ENCODE measurements around the gene RCBTB2. TPM values are rescaled to one million over a fixed set of nuclear protein-coding genes. Genes with fewer than 3 reads are reported as not detected.

The RCBTB2 gene
- total and polyA plus RNA-seq, 4 donors = 4.1 to 9.0 (median 5.4) TPM

DNA sequence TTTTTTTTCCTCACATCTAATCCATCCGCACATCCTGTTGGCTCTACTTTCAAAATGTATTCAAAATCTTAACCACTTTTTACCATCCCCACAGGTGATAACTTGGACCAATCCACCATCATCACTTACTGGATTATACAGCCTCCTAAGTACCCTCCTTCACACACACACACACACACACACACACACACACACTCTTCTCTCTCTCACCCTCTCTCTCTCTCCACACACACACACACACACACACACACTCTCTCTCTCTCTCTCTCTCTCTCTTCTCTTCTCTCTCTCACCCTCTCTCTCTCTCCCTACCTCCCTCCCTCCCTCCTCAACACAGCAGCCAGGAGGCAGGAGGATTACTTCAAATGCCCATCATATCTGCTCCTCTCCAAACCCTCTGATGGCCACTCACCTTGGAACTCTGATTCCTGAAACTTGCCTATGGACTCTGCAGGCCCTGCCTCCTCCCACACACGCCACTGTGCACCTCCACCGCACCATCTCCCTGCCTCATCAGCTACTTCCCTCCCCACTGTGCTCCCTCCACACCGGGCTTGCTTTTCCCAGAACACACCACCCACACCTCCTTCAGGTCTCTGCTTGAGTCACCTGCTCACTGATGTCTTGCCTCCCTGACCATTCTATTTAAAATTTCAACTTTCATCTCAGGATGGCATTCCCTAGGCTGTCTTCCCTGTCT is 39.7 kb downstream of the RCBTB2 start:
- TF ChIP-seq NR2F2 (IDR thresholded peaks at IDR 0.05) (no peak), SP1 (IDR thresholded peaks at IDR 0.05) (no peak), RXRA (IDR thresholded peaks at IDR 0.05) (no peak)
- TF ChIP-seq, protein P1, sequence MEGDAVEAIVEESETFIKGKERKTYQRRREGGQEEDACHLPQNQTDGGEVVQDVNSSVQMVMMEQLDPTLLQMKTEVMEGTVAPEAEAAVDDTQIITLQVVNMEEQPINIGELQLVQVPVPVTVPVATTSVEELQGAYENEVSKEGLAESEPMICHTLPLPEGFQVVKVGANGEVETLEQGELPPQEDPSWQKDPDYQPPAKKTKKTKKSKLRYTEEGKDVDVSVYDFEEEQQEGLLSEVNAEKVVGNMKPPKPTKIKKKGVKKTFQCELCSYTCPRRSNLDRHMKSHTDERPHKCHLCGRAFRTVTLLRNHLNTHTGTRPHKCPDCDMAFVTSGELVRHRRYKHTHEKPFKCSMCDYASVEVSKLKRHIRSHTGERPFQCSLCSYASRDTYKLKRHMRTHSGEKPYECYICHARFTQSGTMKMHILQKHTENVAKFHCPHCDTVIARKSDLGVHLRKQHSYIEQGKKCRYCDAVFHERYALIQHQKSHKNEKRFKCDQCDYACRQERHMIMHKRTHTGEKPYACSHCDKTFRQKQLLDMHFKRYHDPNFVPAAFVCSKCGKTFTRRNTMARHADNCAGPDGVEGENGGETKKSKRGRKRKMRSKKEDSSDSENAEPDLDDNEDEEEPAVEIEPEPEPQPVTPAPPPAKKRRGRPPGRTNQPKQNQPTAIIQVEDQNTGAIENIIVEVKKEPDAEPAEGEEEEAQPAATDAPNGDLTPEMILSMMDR (IDR thresholded peaks at IDR 0.05; ENCODE audit: low read depth, low read length, missing input control) = no peak
- Histone ChIP-seq H3K27me3 (ENCODE audit: control insufficient read depth in 4 of 4, insufficient read depth in 4 of 4, low read length in 3 of 4) (no peaks in the 10 kb centered on the region), H3K27ac (ENCODE audit: low read depth in 1 of 2, low read length in 2 of 2) (peak overlapping the region; percentile 12 to 77), H3K36me3 (ENCODE audit: control insufficient read depth in 4 of 4, insufficient read depth in 3 of 4, low read depth in 1 of 4, low read length in 3 of 4) (no peaks in the 10 kb centered on the region), H3K4me1 (ENCODE audit: control insufficient read depth in 4 of 4, insufficient read depth in 4 of 4, low read length in 3 of 4) (peaks cover 4 to 11% (median 9%) of the 10 kb centered on the region in 4 donors), H3K9ac (ENCODE audit: low read depth in 1 of 2, low read length in 2 of 2) (no peak overlapping the region), H3K9me3 (ENCODE audit: control insufficient read depth in 4 of 4, low read length in 3 of 4) (no peaks in the 10 kb centered on the region), H3K4me3 (ENCODE audit: low read depth in 1 of 3, low read length in 3 of 3) (no peak overlapping the region)
- DNase-seq (ENCODE audit: low spot score) = no peak
- 75% methylated on average over 4 of the region's 4 CpGs for WGBS

DNA sequence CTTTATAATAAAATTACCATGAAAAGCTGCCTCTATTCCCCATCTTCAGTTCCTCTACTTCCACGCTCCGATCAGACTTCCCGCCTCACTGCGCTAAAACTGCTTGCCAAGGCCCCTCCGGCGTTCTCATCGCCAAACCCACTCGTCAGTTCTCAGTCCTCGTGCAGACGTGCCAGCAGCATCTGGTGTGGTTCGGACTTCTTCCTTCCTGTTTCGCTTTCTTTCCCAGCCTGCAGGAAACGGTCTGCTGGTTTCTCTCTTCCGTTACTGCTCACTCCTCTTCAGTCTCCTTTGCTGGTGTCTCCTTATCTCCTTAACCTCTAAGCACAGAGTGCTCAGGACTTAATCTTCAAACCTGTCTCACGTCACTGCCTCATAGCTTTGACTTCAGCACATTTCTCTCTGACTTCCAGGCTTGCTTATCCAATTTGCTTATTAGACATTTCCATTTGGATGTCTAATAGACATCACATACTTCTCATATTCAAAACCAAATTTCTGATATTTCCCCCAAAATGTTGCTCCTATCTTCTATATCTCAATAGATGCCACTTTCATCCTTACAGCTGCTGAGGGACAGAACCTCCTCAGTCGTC is 40.3 kb downstream of the RCBTB2 start:
- Histone ChIP-seq H3K27ac (ENCODE audit: low read depth in 1 of 2, low read length in 2 of 2) (peak overlapping the region; percentile 12 to 77), H3K27me3 (ENCODE audit: control insufficient read depth in 4 of 4, insufficient read depth in 4 of 4, low read length in 3 of 4) (no peaks in the 10 kb centered on the region), H3K36me3 (ENCODE audit: control insufficient read depth in 4 of 4, insufficient read depth in 3 of 4, low read depth in 1 of 4, low read length in 3 of 4) (no peaks in the 10 kb centered on the region), H3K4me1 (ENCODE audit: control insufficient read depth in 4 of 4, insufficient read depth in 4 of 4, low read length in 3 of 4) (peaks cover 4 to 11% (median 9%) of the 10 kb centered on the region in 4 donors), H3K9me3 (ENCODE audit: control insufficient read depth in 4 of 4, low read length in 3 of 4) (no peaks in the 10 kb centered on the region), H3K9ac (ENCODE audit: low read depth in 1 of 2, low read length in 2 of 2) (peak overlapping the region in 1 of 2 donors; percentile 57), H3K4me3 (ENCODE audit: low read depth in 1 of 3, low read length in 3 of 3) (no peak overlapping the region)
- peak; percentile 43 for DNase-seq (ENCODE audit: low spot score)
- WGBS = 67% methylated on average over 16 of the region's 16 CpGs
- TF ChIP-seq TAF1 (conservative IDR thresholded peaks at IDR 0.05) (no peak), FOXA2 (IDR thresholded peaks at IDR 0.05) (no peak), NR2F2 (IDR thresholded peaks at IDR 0.05) (peak; percentile 81), YY1 (IDR thresholded peaks at IDR 0.05) (peak; percentile 32), EGR1 (IDR thresholded peaks at IDR 0.05; ENCODE audit: low read depth in 2 of 2) (peak; percentile 50 to 53), FOXA1 (IDR thresholded peaks at IDR 0.05) (no peak), RXRA (IDR thresholded peaks at IDR 0.05) (peak in 1 of 2 donors; percentile 28), GABPA (IDR thresholded peaks at IDR 0.05 in 1 of 2, conservative IDR thresholded peaks at IDR 0.05 in 1 of 2) (peak in 1 of 2 donors; percentile 34), JUND (IDR thresholded peaks at IDR 0.05) (no peak), HNF4G (IDR thresholded peaks at IDR 0.05) (no peak), HNF4A (conservative IDR thresholded peaks at IDR 0.05) (no peak), SP1 (IDR thresholded peaks at IDR 0.05) (no peak), RAD21 (IDR thresholded peaks at IDR 0.05) (peak; percentile 44 to 58)
- TF ChIP-seq, protein P2, sequence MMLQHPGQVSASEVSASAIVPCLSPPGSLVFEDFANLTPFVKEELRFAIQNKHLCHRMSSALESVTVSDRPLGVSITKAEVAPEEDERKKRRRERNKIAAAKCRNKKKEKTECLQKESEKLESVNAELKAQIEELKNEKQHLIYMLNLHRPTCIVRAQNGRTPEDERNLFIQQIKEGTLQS (IDR thresholded peaks at IDR 0.05) = no peak
- TF ChIP-seq, protein P3, sequence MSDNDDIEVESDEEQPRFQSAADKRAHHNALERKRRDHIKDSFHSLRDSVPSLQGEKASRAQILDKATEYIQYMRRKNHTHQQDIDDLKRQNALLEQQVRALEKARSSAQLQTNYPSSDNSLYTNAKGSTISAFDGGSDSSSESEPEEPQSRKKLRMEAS (IDR thresholded peaks at IDR 0.05) = peak; percentile 89
- TF ChIP-seq, protein P4, sequence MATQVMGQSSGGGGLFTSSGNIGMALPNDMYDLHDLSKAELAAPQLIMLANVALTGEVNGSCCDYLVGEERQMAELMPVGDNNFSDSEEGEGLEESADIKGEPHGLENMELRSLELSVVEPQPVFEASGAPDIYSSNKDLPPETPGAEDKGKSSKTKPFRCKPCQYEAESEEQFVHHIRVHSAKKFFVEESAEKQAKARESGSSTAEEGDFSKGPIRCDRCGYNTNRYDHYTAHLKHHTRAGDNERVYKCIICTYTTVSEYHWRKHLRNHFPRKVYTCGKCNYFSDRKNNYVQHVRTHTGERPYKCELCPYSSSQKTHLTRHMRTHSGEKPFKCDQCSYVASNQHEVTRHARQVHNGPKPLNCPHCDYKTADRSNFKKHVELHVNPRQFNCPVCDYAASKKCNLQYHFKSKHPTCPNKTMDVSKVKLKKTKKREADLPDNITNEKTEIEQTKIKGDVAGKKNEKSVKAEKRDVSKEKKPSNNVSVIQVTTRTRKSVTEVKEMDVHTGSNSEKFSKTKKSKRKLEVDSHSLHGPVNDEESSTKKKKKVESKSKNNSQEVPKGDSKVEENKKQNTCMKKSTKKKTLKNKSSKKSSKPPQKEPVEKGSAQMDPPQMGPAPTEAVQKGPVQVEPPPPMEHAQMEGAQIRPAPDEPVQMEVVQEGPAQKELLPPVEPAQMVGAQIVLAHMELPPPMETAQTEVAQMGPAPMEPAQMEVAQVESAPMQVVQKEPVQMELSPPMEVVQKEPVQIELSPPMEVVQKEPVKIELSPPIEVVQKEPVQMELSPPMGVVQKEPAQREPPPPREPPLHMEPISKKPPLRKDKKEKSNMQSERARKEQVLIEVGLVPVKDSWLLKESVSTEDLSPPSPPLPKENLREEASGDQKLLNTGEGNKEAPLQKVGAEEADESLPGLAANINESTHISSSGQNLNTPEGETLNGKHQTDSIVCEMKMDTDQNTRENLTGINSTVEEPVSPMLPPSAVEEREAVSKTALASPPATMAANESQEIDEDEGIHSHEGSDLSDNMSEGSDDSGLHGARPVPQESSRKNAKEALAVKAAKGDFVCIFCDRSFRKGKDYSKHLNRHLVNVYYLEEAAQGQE (IDR thresholded peaks at IDR 0.05) = no peak
- TF ChIP-seq, protein P5, sequence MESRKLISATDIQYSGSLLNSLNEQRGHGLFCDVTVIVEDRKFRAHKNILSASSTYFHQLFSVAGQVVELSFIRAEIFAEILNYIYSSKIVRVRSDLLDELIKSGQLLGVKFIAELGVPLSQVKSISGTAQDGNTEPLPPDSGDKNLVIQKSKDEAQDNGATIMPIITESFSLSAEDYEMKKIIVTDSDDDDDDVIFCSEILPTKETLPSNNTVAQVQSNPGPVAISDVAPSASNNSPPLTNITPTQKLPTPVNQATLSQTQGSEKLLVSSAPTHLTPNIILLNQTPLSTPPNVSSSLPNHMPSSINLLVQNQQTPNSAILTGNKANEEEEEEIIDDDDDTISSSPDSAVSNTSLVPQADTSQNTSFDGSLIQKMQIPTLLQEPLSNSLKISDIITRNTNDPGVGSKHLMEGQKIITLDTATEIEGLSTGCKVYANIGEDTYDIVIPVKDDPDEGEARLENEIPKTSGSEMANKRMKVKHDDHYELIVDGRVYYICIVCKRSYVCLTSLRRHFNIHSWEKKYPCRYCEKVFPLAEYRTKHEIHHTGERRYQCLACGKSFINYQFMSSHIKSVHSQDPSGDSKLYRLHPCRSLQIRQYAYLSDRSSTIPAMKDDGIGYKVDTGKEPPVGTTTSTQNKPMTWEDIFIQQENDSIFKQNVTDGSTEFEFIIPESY (IDR thresholded peaks at IDR 0.05) = no peak
- TF ChIP-seq, protein P1 (IDR thresholded peaks at IDR 0.05; ENCODE audit: low read depth, low read length, missing input control) = no peak
